GM18951 (cell line): ENCODE measurements around the gene RBBP5.

Experiments
- POLR2A ChIP-seq: IDR thresholded peaks from 4 replicates; pipeline ENCODE4 v1.6.1; 2011; ENCODE audit warnings: mild to moderate bottlenecking; ENCODE audit not compliant: insufficient read length, insufficient read depth; ENCODE audit errors: extremely low read depth
- in situ Hi-C: fragments of 300-500 bp; cut with MboI; formaldehyde crosslinking; loops from one replicate; pipeline ENCODE4 v1.12.0; 2022; ENCODE audit warnings: low sequenced_read_pairs, mixed read lengths, inconsistent platforms; ENCODE audit not compliant: unreplicated experiment

Gene RBBP5

GRCh38 chr1:205075642-205076155 is 46.1 kb downstream of the RBBP5 start:
- in situ Hi-C loops, result no loop called here
- no peak for TF ChIP-seq POLR2A

GRCh38 chr1:205074513-205074912 is 47.3 kb downstream of the RBBP5 start:
- no peak for TF ChIP-seq POLR2A
- in situ Hi-C loops, result no loop called here

DNA sequence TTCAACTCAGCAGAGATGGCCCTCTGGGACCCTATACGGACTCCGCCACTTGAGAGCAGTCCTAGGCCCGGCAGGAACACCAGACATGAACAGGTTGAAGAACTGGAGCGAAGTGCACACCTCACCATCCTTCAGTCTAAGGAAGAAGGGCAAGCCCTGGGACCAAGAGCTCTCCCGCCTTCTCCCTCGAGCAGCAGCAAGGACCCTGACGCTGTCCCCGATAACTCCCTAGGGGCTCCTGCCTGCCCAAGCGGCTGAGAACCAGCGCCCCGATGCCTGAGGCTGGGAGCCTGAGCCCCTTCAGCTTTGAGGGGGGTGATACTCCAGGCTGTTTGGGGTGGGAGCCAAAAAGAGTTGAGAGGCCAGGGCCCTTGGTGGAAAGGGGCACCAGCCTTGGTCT is 47.7 kb downstream of the RBBP5 start:
- in situ Hi-C loops, result no loop called here

DNA sequence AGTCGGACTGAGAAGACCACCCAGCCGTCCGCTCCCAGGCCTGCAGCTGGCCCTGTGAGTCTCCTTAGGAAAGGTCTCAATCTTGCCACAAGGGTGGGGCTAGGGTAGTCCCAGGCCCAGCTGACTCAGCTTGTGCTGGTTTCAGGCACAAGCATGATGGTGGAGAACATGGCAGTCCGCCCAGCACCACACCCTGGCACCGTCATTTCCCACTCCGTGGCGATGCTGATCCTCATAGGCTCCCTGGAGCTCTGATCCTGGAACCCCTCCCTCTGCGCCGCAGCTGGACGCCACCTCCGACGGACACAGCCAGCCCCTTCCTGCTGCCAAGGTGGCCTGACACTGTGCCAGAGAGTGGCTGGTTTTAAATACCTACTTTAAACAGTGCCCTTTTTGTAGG is 48.3 kb downstream of the RBBP5 start:
- in situ Hi-C loops, result no loop called here
- no peak for TF ChIP-seq POLR2A

More for the DNA sequence above, 47.7 kb downstream of the RBBP5 start:
- no peak for TF ChIP-seq POLR2A

GRCh38 chr1:205072881-205073280 is 48.9 kb downstream of the RBBP5 start:
- no peak for TF ChIP-seq POLR2A
- in situ Hi-C loops, result no loop called here

DNA sequence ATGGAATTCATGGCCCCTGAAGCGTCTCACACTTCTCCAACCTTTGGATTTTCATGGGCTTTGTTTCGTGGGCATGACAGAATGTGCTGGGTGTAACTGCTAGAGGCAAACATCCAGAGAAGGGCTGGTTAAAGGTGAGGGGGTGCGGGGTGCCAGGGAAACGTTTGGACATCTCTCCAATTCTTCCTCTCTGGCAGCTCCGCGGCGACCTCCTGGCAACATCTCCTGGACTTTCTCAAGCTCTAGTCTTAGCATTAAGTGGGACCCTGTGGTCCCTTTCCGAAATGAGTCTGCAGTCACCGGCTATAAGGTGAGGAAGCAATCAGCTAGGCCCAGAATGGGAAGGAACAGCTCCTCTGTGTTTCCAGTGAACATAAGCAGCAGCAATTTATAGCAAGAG is 49.5 kb downstream of the RBBP5 start:
- in situ Hi-C loops, result no loop called here
- no peak for TF ChIP-seq POLR2A

- in situ Hi-C loops, result no loop called here
- no peak for TF ChIP-seq POLR2A
Measured at GRCh38 chr1:205071801-205072200, 50.0 kb downstream of the RBBP5 start.

DNA sequence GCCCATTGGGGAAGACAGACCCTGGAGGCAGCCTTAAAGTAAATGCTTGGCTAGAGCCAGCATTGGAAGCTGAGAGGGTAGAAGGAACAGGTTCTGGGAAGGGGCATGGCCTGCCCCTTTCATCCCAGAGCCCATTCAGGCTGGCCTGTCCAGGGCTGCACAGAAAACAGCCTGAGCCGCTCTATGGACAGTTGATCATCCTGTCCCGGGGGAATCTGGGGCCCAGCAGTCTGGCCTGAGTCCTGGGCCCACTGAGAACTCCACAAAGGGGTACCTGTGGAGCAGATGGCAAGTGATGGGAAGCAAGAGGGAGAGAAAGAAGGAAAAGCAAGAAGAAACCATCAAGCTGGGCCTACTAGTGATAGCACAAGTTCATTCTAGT is 50.8 kb downstream of the RBBP5 start:
- no peak for TF ChIP-seq POLR2A
- in situ Hi-C loops, result no loop called here

GRCh38 chr1:205069371-205070125 is 52.2 kb downstream of the RBBP5 start:
- TF ChIP-seq POLR2A, result no peak
- in situ Hi-C loops, result no loop called here

- TF ChIP-seq POLR2A, result no peak
- in situ Hi-C loops, result no loop called here
Measured at GRCh38 chr1:205068457-205069040, 53.2 kb downstream of the RBBP5 start.

- TF ChIP-seq POLR2A, result no peak
- in situ Hi-C loops, result no loop called here
Measured at GRCh38 chr1:205068001-205068400, 53.8 kb downstream of the RBBP5 start.

GRCh38 chr1:205067031-205067430 is 54.7 kb downstream of the RBBP5 start:
- in situ Hi-C loops, result no loop called here
- TF ChIP-seq POLR2A, result no peak

DNA sequence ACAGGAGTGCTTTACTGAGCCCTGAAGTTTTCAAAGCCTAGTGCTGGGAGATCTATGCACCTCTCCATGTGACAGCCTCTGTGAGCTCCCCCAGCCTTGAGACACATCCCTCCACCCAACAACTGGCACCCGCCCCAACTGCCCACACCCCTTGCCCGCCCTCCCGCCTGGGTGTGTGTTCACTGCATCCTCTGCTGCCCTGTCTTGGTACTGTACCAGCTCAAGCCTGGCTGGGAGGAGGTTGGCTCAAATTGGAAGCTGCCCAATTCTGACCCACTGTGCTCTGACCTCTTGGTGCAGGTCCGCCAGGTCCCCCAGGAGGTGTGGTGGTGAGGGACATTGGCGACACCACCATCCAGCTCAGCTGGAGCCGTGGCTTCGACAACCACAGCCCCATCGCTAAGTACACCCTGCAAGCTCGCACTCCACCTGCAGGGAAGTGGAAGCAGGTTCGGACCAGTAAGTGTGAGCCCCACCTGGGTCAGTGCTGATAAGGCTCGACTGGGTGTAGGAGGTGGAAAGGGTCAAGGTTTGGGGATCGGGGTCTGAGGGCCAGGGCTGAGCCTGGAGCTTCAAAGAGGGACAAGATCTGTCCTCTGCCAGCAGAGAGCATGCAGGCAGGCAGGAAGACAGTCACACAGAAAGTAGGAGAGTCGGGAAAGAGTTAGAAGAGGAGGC is 55.5 kb downstream of the RBBP5 start:
- in situ Hi-C loops, result no loop called here
- no peak for TF ChIP-seq POLR2A

GRCh38 chr1:205065666-205066065 is 56.1 kb downstream of the RBBP5 start:
- in situ Hi-C loops, result no loop called here
- TF ChIP-seq POLR2A, result no peak
